ENCODE measurements around the gene PCMT1. TPM values are rescaled to one million over a fixed set of nuclear protein-coding genes. Genes with fewer than 3 reads are reported as not detected.

The PCMT1 gene
- total RNA-seq, 1 experiment from 2014 or later: 117 TPM

DNA sequence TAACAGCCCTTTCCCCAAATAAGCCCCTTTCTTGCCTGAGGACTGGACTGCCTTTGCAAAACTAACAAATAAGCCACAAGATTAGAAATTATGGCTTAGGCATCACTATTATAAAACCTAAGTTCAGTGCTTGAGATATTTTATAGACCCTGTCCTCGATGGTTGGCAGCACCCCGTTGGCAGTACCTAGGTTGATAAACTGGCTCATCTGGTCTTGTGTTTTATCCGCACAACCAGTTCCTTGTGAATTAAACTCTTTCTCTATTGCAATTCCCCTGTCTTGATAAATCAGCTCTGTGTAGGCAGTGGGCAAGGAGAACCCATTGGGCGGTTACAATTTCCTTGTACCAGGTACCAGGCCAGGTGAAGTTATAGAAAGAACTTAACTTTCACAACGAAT lies 108.0 kb downstream of the PCMT1 start:
- no peak for DNase-seq (ENCODE audit: unreplicated experiment)
- intact Hi-C loops (cut with micrococcal nuclease): no loop called here
- TF ChIP-seq, protein P1, sequence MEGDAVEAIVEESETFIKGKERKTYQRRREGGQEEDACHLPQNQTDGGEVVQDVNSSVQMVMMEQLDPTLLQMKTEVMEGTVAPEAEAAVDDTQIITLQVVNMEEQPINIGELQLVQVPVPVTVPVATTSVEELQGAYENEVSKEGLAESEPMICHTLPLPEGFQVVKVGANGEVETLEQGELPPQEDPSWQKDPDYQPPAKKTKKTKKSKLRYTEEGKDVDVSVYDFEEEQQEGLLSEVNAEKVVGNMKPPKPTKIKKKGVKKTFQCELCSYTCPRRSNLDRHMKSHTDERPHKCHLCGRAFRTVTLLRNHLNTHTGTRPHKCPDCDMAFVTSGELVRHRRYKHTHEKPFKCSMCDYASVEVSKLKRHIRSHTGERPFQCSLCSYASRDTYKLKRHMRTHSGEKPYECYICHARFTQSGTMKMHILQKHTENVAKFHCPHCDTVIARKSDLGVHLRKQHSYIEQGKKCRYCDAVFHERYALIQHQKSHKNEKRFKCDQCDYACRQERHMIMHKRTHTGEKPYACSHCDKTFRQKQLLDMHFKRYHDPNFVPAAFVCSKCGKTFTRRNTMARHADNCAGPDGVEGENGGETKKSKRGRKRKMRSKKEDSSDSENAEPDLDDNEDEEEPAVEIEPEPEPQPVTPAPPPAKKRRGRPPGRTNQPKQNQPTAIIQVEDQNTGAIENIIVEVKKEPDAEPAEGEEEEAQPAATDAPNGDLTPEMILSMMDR (IDR thresholded peaks at IDR 0.05; ENCODE audit: unreplicated experiment): no peak
- Mint-ChIP-seq H3K4me3 (ENCODE audit: unreplicated experiment) (no peak overlapping the region), H3K27me3 (ENCODE audit: insufficient read depth, unreplicated experiment) (no peaks in the 10 kb centered on the region), H3K4me1 (ENCODE audit: insufficient read depth, unreplicated experiment) (peaks cover 74% of the 10 kb centered on the region), H3K36me3 (ENCODE audit: insufficient read depth, unreplicated experiment) (peaks cover 6% of the 10 kb centered on the region), H3K27ac (ENCODE audit: low read depth, unreplicated experiment) (peak overlapping the region; percentile 92), H3K9me3 (ENCODE audit: unreplicated experiment) (no peaks in the 10 kb centered on the region)
- POLR2A ChIA-PET: interaction anchor here (0.9 to 13.6 kb wide), 3 partner anchors 16 to 43 kb away, joined by 3 to 255 read pairs (median 3); no protein-coding TSS in a partner anchor
- no TSS peak for BruUV-seq (replicated peaks)
- CTCF ChIA-PET: interaction anchor here (0.6 to 2.2 kb wide), 6 partner anchors 8 to 1108 kb away, joined by 3 to 13 read pairs (median 4); no protein-coding TSS in a partner anchor

DNA sequence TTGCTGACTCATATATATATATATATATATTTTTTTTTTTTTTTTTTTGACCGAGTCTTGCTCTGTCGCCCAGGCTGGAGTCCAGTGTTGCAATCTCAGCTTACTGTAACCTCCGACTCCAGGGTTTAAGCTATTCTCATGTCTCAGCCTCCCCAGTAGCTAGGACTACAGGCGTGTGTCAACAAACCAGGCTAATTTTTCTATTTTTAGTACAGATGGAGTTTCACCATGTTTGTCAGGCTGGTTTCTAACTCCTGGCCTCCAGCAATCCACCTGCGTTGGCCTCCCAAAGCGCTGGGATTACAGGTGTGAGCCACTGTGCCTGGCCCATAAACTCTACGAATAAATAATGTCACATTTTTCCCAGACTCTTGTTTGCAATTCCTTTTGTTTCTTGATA lies 109.8 kb downstream of the PCMT1 start:
- intact Hi-C loops (cut with micrococcal nuclease): no loop called here
- CTCF ChIA-PET: interaction anchor here (0.5 to 3.0 kb wide), 3 partner anchors 19 to 39 kb away, joined by 3 to 18 read pairs (median 4); no protein-coding TSS in a partner anchor
- TF ChIP-seq, protein P1 (IDR thresholded peaks at IDR 0.05; ENCODE audit: unreplicated experiment): no peak

DNA sequence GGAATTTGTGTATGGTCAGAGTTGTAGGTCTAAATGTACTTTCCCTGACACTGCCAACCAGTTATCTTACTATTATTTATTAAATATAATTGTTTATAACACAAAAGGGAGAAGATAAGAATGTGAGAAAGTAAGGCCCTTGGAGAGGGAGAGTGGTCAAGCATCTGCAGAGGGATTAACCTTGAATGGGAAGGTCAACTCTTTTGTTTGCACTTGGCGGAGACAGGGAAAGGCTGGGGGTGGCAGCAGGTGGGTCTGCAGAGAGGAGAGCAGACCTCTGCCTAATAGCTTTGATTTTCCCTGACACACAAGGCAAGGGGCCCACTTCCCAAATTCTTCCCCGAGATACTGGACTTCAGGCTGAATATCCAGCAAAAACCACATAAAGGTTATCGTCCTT lies 110.4 kb downstream of the PCMT1 start:
- Mint-ChIP-seq H3K27me3 (ENCODE audit: insufficient read depth, unreplicated experiment) (no peaks in the 10 kb centered on the region), H3K4me1 (ENCODE audit: insufficient read depth, unreplicated experiment) (peaks cover 70% of the 10 kb centered on the region), H3K4me3 (ENCODE audit: unreplicated experiment) (no peak overlapping the region), H3K27ac (ENCODE audit: low read depth, unreplicated experiment) (peak overlapping the region; percentile 67), H3K9me3 (ENCODE audit: unreplicated experiment) (no peaks in the 10 kb centered on the region), H3K36me3 (ENCODE audit: insufficient read depth, unreplicated experiment) (peaks cover 2% of the 10 kb centered on the region)
- intact Hi-C loops (cut with micrococcal nuclease): loop anchor here (10.0 kb wide), 1 partner anchor 135 kb away; no protein-coding TSS in a partner anchor
- TF ChIP-seq, protein P1 (IDR thresholded peaks at IDR 0.05; ENCODE audit: unreplicated experiment): no peak
- ChIA-PET CTCF (interaction anchor here (0.6 to 3.0 kb wide), 2 partner anchors 19 to 39 kb away, joined by 3 to 18 read pairs; no protein-coding TSS in a partner anchor), POLR2A (interaction anchor here (0.6 to 13.6 kb wide), 3 partner anchors 18 to 517 kb away, joined by 3 to 255 read pairs (median 11); no protein-coding TSS in a partner anchor)
- DNase-seq (ENCODE audit: unreplicated experiment): no peak
- no TSS peak for BruUV-seq (replicated peaks)

More for the DNA sequence above, 109.8 kb downstream of the PCMT1 start:
- Mint-ChIP-seq H3K27me3 (ENCODE audit: insufficient read depth, unreplicated experiment) (no peaks in the 10 kb centered on the region), H3K4me1 (ENCODE audit: insufficient read depth, unreplicated experiment) (peaks cover 75% of the 10 kb centered on the region), H3K4me3 (ENCODE audit: unreplicated experiment) (no peak overlapping the region), H3K36me3 (ENCODE audit: insufficient read depth, unreplicated experiment) (peaks cover 6% of the 10 kb centered on the region), H3K27ac (ENCODE audit: low read depth, unreplicated experiment) (peak overlapping the region; percentile 67), H3K9me3 (ENCODE audit: unreplicated experiment) (no peaks in the 10 kb centered on the region)
- POLR2A ChIA-PET: interaction anchor here (1.5 to 13.6 kb wide), 2 partner anchors 18 to 29 kb away, joined by 5 to 255 read pairs; no protein-coding TSS in a partner anchor
- peak; percentile 95 for DNase-seq (ENCODE audit: unreplicated experiment)
- BruUV-seq (replicated peaks): no TSS peak

DNA sequence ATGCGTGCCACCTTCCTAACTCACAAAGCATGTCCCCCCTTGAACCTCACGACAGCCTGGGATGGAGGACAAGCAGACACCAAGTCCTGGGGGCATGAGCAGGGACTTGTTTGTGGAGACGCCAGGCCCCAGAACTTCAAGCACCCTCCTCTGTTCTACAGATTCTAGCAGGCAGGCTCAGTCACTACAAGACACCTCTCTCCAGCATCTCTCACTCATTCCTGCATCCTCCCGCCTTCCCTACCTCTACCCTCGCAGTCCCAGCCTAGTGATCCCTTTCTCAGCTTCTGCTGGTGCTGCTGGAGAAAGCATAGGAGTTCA lies 110.9 kb downstream of the PCMT1 start:
- Mint-ChIP-seq H3K4me3 (ENCODE audit: unreplicated experiment) (no peak overlapping the region), H3K27ac (ENCODE audit: low read depth, unreplicated experiment) (no peak overlapping the region), H3K27me3 (ENCODE audit: insufficient read depth, unreplicated experiment) (no peaks in the 10 kb centered on the region), H3K36me3 (ENCODE audit: insufficient read depth, unreplicated experiment) (no peaks in the 10 kb centered on the region), H3K9me3 (ENCODE audit: unreplicated experiment) (no peaks in the 10 kb centered on the region), H3K4me1 (ENCODE audit: insufficient read depth, unreplicated experiment) (peaks cover 64% of the 10 kb centered on the region)
- ChIA-PET POLR2A (interaction anchor here (0.6 to 13.6 kb wide), 4 partner anchors 10 to 518 kb away, joined by 3 to 255 read pairs (median 7); no protein-coding TSS in a partner anchor), CTCF (interaction anchor here (0.6 to 3.0 kb wide), 3 partner anchors 20 to 137 kb away, joined by 3 to 18 read pairs (median 4); no protein-coding TSS in a partner anchor)
- intact Hi-C loops (cut with micrococcal nuclease): loop anchor here (10.0 kb wide), 1 partner anchor 136 kb away; no protein-coding TSS in a partner anchor
- DNase-seq (ENCODE audit: unreplicated experiment): no peak
- TF ChIP-seq, protein P1 (IDR thresholded peaks at IDR 0.05; ENCODE audit: unreplicated experiment): no peak
- no TSS peak for BruUV-seq (replicated peaks)

Other genes starting within 250 kb of the PCMT1 start
- 37.2 and 47.7 TPM in 2 replicates for gene PPIL4, start 203.7 kb upstream of the PCMT1 start, total RNA-seq (2022)
- gene GINM1, start 183.4 kb upstream of the PCMT1 start, total RNA-seq (2022): 27.7 and 29.6 TPM in 2 replicates
- gene KATNA1, start 101.0 kb upstream of the PCMT1 start, total RNA-seq (2022): 23.2 and 25.8 TPM in 2 replicates
- 28.8 and 34.3 TPM in 2 replicates for gene LATS1, start 31.6 kb upstream of the PCMT1 start, total RNA-seq (2022)
- gene NUP43, start 3.2 kb upstream of the PCMT1 start, total RNA-seq (2022): 47.8 and 50.5 TPM in 2 replicates
- 38.1 and 46.1 TPM in 2 replicates for gene LRP11, start 114.6 kb downstream of the PCMT1 start, total RNA-seq (2022)
- 28.9 and 37.6 TPM in 2 replicates for gene RAET1E, start 148.4 kb downstream of the PCMT1 start, total RNA-seq (2022)
- 8.3 and 9.9 TPM in 2 replicates for gene RAET1G, start 173.4 kb downstream of the PCMT1 start, total RNA-seq (2022)
- 3.1 and 5.2 TPM in 2 replicates for gene ULBP2, start 192.3 kb downstream of the PCMT1 start, total RNA-seq (2022)
- not detected in 2 replicates for gene ULBP1, start 214.2 kb downstream of the PCMT1 start, total RNA-seq (2022)